K562 (cell line): Measurements from ENCODE around the gene SETMAR. TPM values are rescaled to one million over a fixed set of nuclear protein-coding genes. Genes with fewer than 3 reads are reported as not detected.
A peak's percentile ranks its signal among the peaks of the same experiment; 100 is the strongest.

ENCODE experiments used
- AFF1 ChIP-seq, 2 experiments: fragments of 450-650 bp; IDR thresholded peaks; 2 replicates each; pipeline ENCODE4 v1.6.1; 2018; ENCODE audit warnings: mild to moderate bottlenecking in 2 of 2, low read depth in 1 of 2; ENCODE audit not compliant: partially characterized antibody in 2 of 2
- ARID3A ChIP-seq: IDR thresholded peaks from 2 replicates; pipeline ENCODE4 v1.6.1; 2012; ENCODE audit warnings: low read depth, low read length, improper control_type of control experiment, borderline replicate concordance
- BHLHE40 ChIP-seq: IDR thresholded peaks from 2 replicates; pipeline ENCODE4 v1.6.1; 2011; ENCODE audit warnings: low read length, improper control_type of control experiment
- E2F6 ChIP-seq, 2 experiments: IDR thresholded peaks; 2 replicates each; pipeline ENCODE4 v1.6.1; 2011; ENCODE audit warnings: borderline replicate concordance in 1 of 2, control low read depth in 1 of 2, low read depth in 1 of 2, low read length in 1 of 2, mild to moderate bottlenecking in 1 of 2, mixed read lengths in 1 of 2, moderate library complexity in 1 of 2; ENCODE audit not compliant: insufficient read depth in 1 of 2, insufficient read length in 1 of 2, poor library complexity in 1 of 2, severe bottlenecking in 1 of 2; ENCODE audit errors: extremely low read depth in 1 of 2
- E2F8 ChIP-seq: fragments of 450-650 bp; IDR thresholded peaks from 2 replicates; pipeline ENCODE4 v1.7.1; 2018; ENCODE audit warnings: mild to moderate bottlenecking, low read depth; ENCODE audit not compliant: partially characterized antibody
- EHMT2 ChIP-seq: fragments of 450-650 bp; IDR thresholded peaks from 2 replicates; pipeline ENCODE4 v1.6.1; 2018; ENCODE audit warnings: antibody characterized with exemption
- FOXJ2 ChIP-seq: fragments of 200-800 bp; sonication (Bioruptor generic); IDR thresholded peaks from 2 replicates; pipeline ENCODE4 v1.6.1; 2016; ENCODE audit warnings: missing genetic modification characterization, missing compliant biosample characterization
- ILF3 ChIP-seq: fragments of 450-650 bp; IDR thresholded peaks from 2 replicates; pipeline ENCODE4 v1.6.1; 2018; ENCODE audit warnings: antibody characterized with exemption, mild to moderate bottlenecking, moderate library complexity, borderline replicate concordance
- MAFG ChIP-seq: fragments of 450-650 bp; conservative IDR thresholded peaks from 2 replicates; pipeline ENCODE4 v1.6.1; 2016; ENCODE audit warnings: missing genetic modification characterization, missing compliant biosample characterization
- MAFK ChIP-seq: IDR thresholded peaks from 2 replicates; pipeline ENCODE4 v1.6.1; 2011; ENCODE audit warnings: low read length, improper control_type of control experiment
- MEIS2 ChIP-seq: fragments of 450-650 bp; IDR thresholded peaks from 2 replicates; pipeline ENCODE4 v1.6.1; 2014; ENCODE audit warnings: mild to moderate bottlenecking; ENCODE audit not compliant: partially characterized antibody
- RAD21 ChIP-seq, 2 experiments: fragments of 250-450 bp in 1 of 2; fragments of 450-650 bp in 1 of 2; sonication (Bioruptor Pico) in 1 of 2; formaldehyde crosslinking in 1 of 2; IDR thresholded peaks in 1 of 2; conservative IDR thresholded peaks in 1 of 2; 2 replicates each; pipeline versions ENCODE4 v1.4.0 to v1.8.0; 2020 to 2022; ENCODE audit warnings: mild to moderate bottlenecking in 2 of 2, moderate library complexity in 1 of 2
- RBM22 ChIP-seq: fragments of 200-400 bp; formaldehyde crosslinking; IDR thresholded peaks from 2 replicates; pipeline ENCODE4 v1.6.1; 2018; ENCODE audit warnings: low read length, low read depth; ENCODE audit not compliant: poor library complexity, severe bottlenecking
- USF2 ChIP-seq: sonication (generic); formaldehyde crosslinking; IDR thresholded peaks from 2 replicates; pipeline ENCODE4 v1.5.0; 2020; ENCODE audit warnings: missing genetic modification reagents
- ZNF175 ChIP-seq: fragments of 200-800 bp; sonication (Bioruptor generic); IDR thresholded peaks from 2 replicates; pipeline ENCODE4 v1.6.1; 2016; ENCODE audit warnings: low read depth, mild to moderate bottlenecking, missing genetic modification characterization, missing compliant biosample characterization
- ZNF75A ChIP-seq: fragments of 450-650 bp; formaldehyde crosslinking; IDR thresholded peaks from 2 replicates; pipeline ENCODE4 v1.4.0; 2020; ENCODE audit warnings: mild to moderate bottlenecking
- polyA plus RNA-seq, 8 experiments: library from polyadenylated mRNA; depleted of rRNA in 4 of 8; stranded (reverse) in 5 of 8; unstranded in 3 of 8; fragments of >200 nt; fragmentation: Nextera tagmentation in 2 of 8; fragmentation: Illumina TruSeq in 1 of 8; extraction: Ambion mirVana in 2 of 8; extraction: Trizol in 1 of 8; gene quantifications; 2 replicates each; pipeline versions ENCODE4 v1.2.1 to v1.2.3, GENCODE V29; 2011 to 2014; ENCODE audit warnings: inconsistent platforms in 1 of 8, missing spikeins in 1 of 8
- total RNA-seq, 7 experiments: library from RNA; depleted of rRNA in 6 of 7; stranded (reverse); fragments of >200 nt in 6 of 7; fragmentation: Illumina TruSeq in 2 of 7; extraction: Trizol in 2 of 7; gene quantifications; 2 replicates each; pipeline versions ENCODE4 v1.2.1 to v1.2.3, GENCODE V29; 2011 to 2021; ENCODE audit warnings: low replicate concordance in 1 of 7

The SETMAR gene
- total and polyA plus RNA-seq, 9 of the 15 experiments (the other 6 are each of a cell fraction or from before 2014, with no cell fraction given) = 5.5 to 25.1 (median 18.2) TPM

GRCh38 chr3:4322635-4323034 is 19.5 kb downstream of the SETMAR start (continued):
- TF ChIP-seq ILF3 = no peak
- peak; percentile 95 for TF ChIP-seq MAFG (tag)
- no peak for TF ChIP-seq RBM22
- peak; percentile 72; the same call in 1 of the 2 replicates for TF ChIP-seq FOXJ2 (tag)
- no peak for TF ChIP-seq USF2 (CRISPR knock-in tag)
- TF ChIP-seq BHLHE40 = no peak
- TF ChIP-seq E2F8 = no peak
- TF ChIP-seq ZNF175 (CRISPR knock-in tag) = no peak
- no peak for TF ChIP-seq ZNF75A (CRISPR knock-in tag)
- TF ChIP-seq MAFK = peak; percentile 82
- TF ChIP-seq RAD21 (CRISPR knock-in tag; conservative IDR thresholded peaks at IDR 0.05 in 1 of 2, IDR thresholded peaks at IDR 0.05 in 1 of 2) = no peak
- peak; percentile 15 for TF ChIP-seq MEIS2
- TF ChIP-seq AFF1 (IDR thresholded peaks at IDR 0.05; ENCODE audit: low read depth in 1 of 2, partially characterized antibody in 2 of 2) = no peak
- no peak for TF ChIP-seq E2F6 (IDR thresholded peaks at IDR 0.05; ENCODE audit: borderline replicate concordance in 1 of 2, extremely low read depth in 1 of 2, insufficient read depth in 1 of 2, insufficient read length in 1 of 2, low read depth in 1 of 2, low read length in 1 of 2, poor library complexity in 1 of 2, severe bottlenecking in 1 of 2)
- TF ChIP-seq EHMT2 = peak; percentile 48; the same call in 1 of the 2 replicates
- 0 out of 2 replicates have a peak, but pooled peaks have one; percentile 17 for TF ChIP-seq ARID3A
